ENCODE results near the gene SYNGR3.

The SYNGR3 gene

DNA sequence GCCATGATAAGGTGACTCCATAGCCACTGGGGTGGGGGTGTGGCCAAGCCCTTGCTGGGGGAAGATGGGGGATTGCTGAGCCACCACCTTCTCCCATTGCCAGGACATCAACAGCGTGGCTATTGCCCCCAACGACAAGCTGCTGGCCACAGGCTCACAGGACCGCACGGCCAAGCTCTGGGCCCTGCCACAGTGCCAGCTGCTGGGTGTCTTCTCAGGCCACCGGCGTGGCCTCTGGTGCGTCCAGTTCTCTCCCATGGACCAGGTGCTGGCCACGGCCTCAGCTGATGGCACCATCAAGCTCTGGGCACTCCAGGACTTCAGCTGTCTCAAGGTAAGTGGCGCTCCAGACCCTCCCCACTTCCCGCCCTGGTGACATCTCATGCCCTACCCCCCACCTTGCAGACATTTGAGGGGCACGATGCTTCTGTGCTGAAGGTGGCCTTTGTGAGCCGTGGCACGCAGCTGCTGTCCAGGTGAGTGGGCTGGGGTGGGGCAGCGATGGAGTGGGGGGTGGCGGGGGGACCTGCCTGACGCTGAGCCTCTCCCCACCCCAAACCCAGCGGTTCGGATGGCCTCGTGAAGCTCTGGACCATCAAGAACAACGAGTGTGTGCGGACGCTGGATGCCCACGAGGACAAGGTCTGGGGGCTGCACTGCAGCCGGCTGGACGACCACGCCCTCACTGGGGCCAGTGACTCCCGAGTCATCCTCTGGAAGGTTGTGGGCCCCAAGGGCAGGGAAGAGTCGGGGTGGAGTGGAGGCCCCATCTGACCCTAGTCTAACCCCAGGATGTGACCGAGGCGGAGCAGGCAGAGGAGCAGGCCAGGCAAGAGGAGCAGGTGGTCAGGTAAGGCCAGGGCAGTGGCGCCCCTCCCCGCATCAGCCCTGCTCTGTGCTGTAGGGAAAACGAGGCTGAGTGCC, 12.6 kb upstream of the SYNGR3 start:
- DNase-seq = no peak

DNA sequence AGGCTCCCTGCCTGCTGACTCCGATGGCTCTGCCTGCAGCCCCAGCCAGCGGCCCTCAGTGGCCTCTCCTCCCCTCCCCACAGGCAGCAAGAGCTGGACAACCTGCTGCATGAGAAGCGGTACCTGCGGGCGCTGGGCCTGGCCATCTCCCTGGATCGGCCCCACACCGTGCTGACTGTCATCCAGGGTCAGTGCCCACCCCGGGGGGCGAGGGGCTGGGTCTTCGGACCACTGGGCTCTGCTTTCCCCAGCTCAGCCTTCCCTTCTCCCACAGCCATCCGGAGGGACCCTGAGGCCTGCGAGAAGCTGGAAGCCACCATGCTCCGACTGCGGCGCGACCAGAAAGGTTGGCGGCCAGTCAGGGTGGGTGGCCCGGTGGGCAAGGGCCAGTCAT, 11.9 kb upstream of the SYNGR3 start:
- DNase-seq = no peak

DNA sequence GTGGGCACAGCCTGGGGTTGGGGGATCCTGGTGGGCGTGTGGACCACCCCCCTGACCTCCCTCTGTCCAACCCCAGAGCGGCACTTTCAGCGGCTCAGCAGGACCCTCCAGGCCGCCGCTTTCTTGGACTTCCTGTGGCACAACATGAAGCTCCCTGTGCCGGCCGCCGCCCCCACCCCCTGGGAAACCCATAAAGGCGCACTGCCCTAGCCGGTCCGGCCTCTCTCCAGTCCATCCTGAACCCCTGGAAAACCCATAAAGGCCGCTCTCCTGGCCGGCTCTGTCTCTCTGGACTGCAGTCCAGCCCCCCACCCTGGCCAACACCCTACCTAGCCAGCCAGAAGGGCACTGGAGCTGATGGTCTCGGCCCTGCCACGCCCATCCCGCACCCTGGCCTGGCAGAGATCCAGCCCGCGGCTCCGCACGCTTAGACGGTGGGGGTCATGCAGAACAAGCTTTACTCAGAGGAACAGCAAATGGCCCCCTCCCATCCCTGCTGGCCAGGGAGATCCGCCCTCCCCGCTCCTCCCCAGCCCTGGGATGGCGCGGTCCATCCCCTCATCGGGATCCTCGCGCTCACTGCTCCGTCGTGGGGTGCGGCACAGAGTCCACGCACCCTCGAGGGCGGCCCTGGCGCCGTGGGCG, 11.2 kb upstream of the SYNGR3 start:
- DNase-seq = no peak

DNA sequence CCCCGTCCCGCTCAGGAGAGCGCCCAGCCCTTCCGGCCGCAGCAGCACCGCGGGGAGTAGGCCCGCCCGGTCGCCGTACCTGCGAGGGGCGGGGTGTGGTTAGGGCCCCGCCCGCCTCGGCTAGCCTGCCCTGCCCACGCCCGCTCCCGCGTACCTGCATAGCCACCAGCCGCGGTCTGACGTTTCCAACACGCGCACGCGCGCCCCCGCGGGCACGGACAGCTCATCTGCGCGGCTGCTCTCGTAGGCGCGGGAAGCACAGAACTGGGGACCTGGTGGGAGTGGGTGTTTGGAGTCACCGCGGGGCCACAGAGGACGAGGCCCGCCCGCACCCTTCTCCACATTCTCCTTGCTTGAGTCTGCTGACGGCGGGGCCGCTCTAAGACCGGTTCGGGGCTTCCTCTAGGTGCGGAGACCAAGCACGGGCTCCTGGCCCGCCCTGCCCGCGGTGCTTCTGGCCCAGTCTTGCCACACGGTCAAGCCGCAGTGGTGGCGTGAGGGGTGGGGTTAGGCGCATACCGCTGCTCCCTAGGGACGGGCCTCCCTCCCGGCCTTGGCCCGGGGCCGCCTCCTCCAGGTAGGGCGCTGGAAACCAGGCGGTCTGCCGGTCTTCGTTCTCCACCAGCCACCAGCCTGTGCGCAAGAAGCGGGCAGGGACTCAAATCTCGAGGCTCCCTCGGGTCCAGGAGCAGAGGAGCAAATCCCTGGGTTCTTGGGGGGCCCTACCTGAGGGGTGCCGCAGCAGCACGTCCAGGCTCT, 10.3 kb upstream of the SYNGR3 start:
- DNase-seq = peak; percentile 65 to 72

DNA sequence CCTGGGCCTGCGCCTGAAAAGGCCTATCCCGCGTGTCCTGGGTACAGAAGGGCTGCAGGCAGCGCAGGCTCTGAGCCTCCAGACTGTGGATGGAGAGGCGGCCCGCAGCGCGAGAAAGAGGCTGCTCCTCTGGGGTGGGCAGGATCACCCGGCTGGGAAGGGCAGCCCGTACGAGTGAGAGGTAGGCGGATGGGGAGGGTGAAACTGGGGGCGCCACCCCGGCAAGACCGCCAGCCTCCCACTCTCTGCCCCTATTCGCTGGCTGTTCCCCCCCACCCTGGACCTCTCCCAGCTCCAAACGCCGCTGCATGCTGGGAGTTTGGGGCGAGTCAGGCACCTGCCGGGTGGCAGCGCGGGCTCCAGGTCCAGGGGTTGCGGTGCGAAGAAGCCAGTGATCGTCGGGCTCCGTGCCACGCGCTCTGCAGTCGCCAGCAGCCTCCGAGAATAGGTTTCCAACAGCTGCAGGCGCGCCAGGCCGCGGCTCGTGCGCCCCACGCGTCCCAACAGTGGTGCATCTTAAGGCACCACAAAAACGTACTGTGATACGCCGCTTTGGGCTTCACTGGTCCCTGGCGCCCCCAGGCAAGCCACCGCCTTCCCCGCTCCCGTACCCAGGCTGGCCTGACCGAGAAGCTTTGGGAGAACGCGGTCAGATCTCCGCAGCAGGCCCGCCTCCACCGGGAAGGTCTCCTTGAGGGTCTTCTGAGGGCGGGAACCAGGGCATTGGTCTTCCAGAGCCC, 9.6 kb upstream of the SYNGR3 start:
- no peak for DNase-seq

DNA sequence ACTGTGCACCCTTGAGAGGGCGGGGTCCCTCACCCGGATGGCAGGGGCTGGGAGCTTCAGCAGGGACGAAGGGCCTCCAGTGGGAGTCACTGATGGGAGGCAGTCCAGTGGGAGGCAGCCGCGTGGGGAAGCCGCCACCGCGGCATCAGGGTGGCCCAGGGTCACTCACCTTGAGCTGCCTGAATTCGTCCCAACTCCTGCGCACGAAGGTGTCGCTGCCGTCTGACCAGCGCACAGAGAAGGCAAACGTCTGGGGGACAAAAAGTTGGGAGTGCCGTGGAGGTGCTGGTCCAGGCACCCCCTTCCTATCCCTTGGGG, 9.0 kb upstream of the SYNGR3 start:
- no peak for DNase-seq

DNA sequence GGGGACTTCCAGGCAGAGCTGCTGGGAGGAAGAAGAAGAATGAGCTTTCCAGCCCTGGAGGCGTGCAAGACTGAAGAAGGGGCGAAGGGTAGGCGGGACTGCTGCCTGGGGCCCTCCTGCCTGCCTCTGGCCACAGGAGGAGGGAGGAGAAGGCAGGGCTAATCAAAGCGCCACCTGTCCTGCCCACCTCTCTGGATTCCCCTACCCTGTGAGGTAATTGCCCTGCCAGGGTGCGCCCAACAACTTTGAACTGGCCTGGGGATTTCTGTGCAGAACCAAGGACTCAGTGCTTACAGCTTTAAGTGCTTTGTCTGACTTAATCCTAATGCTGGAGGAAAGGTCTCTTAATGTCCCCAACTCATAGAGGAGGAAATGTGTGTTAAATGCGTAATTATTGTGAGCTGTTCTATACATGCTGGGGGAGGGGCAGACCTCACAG, 8.4 kb upstream of the SYNGR3 start, which contains the start of gene NOXO1:
Gene NOXO1 (minus strand): TSS at position 72 of the 439 bp plus-strand sequence. CDS start 290 bp downstream, outside the sequence.
- no peak for DNase-seq

DNA sequence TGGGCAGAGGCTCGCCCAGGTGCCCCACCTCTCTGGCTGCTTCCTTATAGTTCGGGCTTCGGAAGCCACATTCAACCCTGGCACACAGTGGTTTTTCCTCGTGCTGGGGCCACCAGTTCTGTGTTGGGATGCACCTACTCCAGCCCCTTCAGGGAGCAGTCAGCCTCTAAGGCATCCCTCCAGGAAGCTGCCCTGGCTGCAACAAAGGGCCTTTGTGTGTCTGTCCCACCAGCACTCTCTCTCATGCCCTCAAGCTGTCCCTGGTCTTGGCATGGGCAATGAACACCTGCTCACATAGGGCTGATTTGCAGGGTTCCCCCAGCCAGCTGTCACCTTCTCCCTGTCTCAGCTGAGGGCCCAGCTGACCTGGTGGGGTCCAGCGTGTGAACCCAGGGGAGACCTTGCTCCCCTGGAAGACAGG, 7.7 kb upstream of the SYNGR3 start:
- DNase-seq = no peak

DNA sequence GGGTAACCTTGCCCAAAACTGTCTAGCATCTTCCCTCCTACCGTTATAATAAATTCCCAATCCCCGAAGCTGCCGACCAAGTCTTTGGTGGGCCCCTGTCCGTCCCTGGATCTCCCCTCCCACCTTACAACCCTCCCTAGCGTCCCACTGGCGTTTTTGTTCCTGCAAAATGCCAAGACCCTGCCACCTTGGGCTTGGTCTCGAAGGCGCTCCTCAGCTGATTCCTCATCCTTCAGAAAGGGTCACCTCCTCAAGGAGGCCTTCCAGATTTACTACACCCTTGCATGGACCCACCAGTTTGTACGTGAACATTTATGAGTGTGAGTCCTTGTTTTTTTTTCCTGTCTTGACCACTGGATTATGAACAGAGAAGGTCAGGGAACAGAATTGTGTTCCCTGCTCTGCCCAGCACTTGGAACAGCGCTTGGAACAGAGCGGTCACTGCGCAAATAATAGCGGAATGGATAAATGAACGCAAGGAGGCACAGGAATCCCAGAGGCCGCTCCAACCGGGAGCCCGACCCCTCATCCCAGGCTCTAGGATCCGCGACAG, 6.7 kb upstream of the SYNGR3 start:
- no peak for DNase-seq

DNA sequence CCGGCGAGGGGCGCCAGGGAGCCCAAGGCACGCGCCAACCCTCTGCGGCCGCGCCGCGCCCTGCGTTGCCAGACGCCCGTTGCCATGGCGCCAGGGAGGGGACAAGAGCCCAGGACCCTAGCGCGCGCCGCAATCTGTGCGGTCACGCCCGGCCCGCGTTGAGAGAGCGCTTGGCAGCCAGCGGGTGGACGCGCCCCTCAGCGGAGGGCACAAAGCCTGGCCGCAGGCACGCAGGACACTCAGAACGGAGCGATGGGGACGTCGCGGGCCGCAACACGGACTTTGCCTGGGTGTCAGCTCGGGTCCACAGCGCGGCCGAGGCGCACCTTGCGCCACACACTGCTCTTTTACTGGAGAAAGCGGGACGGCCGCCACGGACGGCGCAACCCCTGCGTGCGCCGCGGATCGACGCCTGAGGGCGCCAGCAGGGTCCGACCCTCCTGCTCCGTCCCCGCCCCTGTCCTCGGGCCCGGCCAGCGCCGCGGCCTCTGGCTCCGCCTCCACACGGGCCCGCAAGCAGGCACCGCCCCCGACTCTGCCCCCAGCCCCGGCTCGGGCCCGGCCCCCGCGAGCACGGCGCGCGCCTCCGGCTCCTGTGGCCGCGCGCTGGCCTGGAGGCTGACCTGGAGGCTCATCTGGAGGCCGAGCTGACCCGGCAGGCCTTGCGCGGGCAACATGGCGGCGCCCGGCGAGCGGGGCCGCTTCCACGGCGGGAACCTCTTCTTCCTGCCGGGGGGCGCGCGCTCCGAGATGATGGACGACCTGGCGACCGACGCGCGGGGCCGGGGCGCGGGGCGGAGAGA, 6.0 kb upstream of the SYNGR3 start, which contains the start of gene GFER:
Gene GFER (plus strand): TSS at position 650 of the 803 bp plus-strand sequence. CDS start 26 bp downstream, at position 676.
- DNase-seq = peak; percentile 73 to 79

DNA sequence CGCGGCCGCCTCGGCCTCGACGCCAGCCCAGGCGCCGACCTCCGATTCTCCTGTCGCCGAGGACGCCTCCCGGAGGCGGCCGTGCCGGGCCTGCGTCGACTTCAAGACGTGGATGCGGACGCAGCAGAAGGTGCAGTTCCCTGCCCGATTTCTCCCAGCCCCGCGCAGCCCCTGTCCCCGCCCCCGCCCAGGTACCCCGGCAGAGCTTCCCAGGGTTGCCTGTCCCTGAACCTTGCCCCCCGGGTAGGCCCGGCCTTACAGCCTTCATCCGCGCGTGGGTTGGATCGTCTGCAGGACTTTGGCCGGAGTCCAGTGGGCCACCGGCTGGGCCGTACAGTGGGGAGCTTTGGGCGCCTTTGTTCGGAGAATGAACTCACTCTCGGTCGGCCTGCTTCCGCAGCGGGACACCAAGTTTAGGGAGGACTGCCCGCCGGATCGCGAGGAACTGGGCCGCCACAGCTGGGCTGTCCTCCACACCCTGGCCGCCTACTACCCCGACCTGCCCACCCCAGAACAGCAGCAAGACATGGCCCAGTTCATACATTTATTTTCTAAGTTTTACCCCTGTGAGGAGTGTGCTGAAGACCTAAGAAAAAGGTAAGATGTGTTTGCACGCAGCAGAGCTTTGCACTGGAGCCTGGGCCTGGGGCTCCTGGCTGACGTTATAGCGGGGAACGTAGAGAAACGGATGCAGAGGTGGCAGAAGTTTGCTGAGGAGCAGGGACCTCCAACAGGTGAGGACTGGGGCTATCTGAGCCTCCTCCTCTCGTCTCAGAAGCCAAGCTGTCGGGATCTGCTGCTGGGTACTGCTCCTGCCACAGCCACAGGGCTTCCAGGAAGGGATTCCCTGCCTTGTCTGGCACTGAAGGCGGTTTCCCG, 5.2 kb upstream of the SYNGR3 start:
- peak in 1 of 2 experiments; percentile 47 for DNase-seq

DNA sequence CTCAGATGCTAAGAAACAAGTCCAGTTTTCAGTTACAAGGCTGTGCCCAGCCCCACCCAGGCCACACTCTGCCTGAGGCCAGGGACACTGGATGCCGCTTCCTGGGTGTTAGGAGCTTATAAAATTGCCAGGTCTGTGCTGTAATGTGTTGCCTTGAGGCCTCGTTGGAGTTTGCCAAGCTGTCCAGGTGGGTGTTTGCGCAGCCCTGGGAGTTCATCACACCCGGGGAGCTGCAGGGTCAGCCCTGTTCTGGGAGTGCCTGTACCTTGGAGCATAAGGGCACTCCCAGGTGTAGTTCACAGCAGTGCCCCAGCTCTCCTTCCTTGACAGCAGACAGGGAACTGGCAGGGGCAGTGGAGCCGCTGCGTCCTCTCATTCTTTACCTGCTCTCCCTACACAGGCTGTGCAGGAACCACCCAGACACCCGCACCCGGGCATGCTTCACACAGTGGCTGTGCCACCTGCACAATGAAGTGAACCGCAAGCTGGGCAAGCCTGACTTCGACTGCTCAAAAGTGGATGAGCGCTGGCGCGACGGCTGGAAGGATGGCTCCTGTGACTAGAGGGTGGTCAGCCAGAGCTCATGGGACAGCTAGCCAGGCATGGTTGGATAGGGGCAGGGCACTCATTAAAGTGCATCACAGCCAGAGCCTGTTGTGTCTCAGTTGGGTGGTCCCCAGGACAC, 4.2 kb upstream of the SYNGR3 start:
- DNase-seq = no peak

DNA sequence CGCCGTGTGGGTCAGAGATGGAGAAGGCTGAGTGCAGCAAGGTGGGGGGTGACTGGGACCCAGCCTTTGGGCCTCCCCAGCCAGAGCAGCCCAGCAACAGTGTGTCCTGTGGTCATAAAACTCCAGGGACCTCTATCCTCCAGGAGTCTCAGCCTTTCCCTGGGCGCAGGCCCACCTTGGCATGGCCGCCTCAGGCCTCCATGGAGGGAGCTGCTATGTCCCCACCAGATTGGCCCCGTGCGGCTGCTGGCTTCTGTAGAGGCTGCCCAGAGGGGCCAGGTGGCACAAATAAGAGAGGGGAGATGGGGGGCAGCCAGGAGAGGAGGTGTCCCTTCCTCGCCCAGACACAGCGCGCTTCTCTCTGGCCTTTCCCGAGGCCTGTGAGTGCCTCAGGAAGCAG, 2.6 kb upstream of the SYNGR3 start:
- no peak for DNase-seq

DNA sequence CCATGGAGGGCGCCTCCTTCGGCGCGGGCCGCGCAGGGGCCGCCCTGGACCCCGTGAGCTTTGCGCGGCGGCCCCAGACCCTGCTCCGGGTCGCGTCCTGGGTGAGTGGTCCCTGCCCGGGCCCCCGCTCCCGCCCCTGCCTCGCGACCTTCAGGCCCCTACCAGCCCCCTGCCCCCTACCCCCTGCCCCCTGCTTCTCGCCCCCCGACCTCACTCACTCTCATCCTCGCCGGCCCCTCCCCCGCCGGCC, 256 bp downstream of the SYNGR3 start:
- no peak for DNase-seq

DNA sequence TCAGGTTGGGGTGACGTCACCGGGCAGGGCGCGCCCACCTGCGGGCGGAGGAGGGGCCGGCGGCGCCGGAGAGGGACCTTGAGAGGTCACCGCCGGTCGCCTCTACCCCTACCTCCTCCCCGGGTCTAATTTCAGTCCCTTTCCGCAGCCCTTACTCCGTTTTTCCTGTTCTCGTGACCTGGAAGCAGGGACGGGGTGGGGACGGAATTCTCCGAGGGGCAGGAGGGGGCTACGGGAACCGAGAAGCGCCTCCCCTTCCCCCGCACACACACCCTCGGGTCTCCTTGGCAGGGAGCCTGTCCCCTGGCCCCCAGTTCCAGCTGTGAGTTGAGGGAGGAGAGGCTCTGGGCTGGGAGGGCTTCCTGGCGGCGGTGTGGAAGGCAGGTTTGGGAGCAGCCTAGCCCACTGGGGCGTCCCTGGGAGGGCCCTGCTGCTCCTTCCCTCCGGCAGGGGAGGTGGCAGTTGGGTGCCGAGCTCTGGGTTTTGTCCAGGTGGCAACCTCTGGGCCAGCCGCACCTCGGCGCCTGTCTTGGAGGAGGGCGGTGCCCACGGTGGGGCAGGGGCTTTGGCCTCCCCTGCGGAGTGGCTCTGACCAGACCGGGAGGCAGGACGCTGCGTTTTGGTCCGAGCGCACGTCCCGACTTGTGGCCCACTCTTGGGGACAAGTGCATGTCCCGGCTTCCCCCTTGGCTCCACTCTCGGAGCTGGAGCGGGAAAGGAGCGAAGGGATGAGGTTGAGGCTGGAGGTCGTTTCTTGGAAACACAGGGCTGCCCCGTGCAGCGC, 773 bp downstream of the SYNGR3 start:
- DNase-seq = no peak

DNA sequence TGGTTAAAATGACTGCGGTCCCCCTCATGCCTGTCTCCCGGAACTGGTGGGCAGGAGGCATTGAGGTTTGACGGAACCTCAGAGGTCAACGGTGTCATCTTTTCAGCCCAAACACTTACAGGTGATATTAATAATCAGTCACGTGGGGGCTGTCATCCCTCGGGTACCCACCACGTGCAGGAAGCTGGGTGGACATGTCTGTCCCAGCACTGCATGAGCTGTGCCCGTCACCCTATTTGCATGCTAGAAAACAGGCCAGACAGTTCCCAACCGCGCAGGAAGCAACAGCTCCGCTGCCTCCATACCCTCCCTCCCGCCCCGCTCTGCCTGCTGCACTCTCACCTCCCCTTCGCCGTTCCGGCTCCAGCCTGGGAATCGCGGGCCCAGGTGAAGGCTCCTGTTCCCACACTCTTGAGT, 1.4 kb downstream of the SYNGR3 start:
- no peak for DNase-seq

DNA sequence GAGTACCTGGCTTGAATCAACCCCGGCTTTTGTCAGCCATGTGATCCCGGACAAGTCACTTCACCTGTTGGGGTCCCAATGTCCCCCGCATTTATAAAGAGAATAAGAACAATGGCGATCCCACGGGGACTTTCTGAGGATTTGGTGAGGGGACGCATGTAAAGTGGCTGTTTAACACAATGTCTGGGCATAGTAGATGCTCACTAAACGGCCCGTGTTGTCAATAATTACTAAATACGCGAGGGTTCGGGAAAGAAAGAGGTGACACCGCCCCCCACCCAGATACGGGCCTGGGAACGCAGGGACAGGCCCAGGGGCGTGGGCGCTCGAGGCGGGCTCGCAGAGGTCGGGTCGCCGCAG, 1.8 kb downstream of the SYNGR3 start:
- DNase-seq = no peak

DNA sequence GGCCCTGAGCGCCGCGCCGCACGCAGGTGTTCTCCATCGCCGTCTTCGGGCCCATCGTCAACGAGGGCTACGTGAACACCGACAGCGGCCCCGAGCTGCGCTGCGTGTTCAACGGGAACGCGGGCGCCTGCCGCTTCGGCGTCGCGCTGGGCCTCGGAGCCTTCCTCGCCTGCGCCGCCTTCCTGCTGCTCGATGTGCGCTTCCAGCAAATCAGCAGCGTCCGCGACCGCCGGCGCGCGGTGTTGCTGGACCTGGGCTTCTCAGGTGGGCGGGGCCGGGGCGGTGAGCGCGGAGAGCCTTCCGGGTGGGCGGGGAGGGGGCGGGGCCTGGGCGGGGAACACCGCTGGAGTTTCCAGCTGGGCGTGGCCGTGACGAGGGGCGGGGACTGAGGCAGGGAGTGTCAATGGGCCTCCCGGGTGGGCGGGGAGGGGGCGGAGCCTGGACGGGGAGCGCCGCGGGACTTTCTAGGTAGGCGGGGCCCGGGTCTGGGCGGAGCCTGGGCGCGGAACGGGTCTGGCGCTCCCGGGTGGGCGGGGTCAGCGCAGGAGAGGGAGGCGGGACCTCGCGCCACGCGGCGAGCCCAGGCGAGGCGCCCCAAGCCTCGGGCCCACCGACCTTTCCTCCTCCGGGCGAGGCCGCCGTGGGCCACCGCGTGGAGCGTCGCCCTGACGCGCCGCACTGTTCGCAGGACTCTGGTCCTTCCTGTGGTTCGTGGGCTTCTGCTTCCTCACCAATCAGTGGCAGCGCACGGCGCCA, 2.4 kb downstream of the SYNGR3 start:
- DNase-seq = no peak
